D721Med (cell line): ENCODE data around the gene A2M.

Source experiments
- DNase-seq: peaks from one replicate; pipeline ENCODE4 v3.0.0; 2011; ENCODE audit warnings: low spot score; ENCODE audit not compliant: insufficient read length
- FAIRE-seq: peaks from 2 replicates; lab custom pipeline; 2011; peaks lifted over from hg19 to GRCh38; lab: Jason Lieb, UNC
- TF ChIP-seq, protein P1 (sequence below): IDR thresholded peaks from 2 replicates; pipeline ENCODE4 v1.5.1; 2012; ENCODE audit warnings: mild to moderate bottlenecking, control low read depth; ENCODE audit not compliant: insufficient read depth; ENCODE audit errors: missing control alignments

Gene A2M

DNA sequence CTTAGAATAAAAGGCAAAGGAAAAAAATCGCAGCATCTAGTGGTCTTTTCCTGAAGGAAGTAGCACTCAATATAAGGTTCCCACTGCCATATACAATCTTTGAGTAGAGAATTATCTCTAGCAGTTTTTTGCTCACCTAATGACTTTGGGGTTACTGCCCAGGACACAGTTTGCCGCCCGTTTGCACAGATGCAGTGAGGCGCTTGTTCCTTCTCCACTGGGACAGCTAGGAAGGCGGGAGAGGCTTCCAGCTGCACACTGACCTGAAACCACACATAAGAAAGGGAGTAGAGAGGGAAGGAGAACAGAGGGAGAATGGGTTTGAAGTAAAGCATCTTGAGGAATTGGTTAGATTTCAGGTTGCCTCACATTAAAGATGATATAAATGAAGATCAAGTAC lies 25.5 kb downstream of the A2M start:
- no peak for DNase-seq
- TF ChIP-seq, protein P1, sequence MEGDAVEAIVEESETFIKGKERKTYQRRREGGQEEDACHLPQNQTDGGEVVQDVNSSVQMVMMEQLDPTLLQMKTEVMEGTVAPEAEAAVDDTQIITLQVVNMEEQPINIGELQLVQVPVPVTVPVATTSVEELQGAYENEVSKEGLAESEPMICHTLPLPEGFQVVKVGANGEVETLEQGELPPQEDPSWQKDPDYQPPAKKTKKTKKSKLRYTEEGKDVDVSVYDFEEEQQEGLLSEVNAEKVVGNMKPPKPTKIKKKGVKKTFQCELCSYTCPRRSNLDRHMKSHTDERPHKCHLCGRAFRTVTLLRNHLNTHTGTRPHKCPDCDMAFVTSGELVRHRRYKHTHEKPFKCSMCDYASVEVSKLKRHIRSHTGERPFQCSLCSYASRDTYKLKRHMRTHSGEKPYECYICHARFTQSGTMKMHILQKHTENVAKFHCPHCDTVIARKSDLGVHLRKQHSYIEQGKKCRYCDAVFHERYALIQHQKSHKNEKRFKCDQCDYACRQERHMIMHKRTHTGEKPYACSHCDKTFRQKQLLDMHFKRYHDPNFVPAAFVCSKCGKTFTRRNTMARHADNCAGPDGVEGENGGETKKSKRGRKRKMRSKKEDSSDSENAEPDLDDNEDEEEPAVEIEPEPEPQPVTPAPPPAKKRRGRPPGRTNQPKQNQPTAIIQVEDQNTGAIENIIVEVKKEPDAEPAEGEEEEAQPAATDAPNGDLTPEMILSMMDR, result no peak
- no peak for FAIRE-seq

DNA sequence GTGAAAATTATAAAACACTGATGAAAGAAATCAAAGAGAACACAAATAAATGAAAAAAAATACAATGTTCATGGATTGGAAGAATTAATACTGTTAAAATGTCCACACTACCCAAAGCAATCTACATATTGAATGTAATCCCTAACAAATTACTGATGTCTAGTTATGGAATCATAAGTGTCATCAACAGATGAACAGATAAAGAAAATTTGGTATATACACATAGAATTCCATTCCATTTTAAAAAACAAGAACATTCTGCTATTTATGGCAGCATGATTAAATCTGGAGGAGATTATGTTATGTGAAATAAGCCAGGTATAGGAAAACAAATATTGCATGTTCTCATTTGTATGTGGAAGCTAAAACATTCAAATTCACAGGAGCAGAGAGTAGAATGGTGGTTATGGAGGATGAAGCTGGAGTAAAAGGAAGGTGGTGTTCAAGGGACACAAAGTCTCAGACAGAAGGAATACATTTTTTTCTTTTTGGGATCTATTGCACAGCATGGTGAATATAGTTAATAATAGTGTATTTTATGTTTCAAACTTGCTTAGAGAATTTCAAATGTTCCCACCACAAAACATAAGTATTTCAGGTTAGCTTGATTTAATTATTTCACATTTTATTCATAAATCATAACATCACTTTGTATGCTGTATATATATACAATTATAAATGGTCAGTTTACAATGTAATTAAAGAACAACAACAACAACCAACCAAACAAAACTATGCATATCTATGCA lies 28.5 kb downstream of the A2M start:
- DNase-seq (no peak), FAIRE-seq (no peak)
- TF ChIP-seq, protein P1, result no peak

DNA sequence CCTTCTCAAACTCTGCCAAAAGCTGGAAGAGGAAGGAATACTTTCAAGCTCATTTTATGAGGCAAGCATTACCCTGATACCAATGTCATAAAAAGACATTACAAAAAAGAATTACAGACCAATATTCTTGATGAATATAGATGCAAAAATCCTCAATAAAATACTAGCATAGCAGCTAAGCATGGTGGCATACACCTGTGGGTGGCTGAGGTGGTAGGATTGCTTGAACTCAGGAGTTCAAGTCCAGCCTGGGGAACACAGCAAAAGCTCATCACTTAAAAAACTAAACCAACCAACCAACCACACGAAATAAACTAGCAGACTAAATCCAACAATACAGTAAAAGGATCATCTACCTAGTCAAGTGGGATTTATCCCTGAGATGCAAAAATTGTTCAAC lies 29.6 kb downstream of the A2M start:
- FAIRE-seq (no peak), DNase-seq (no peak)
- TF ChIP-seq, protein P1, result no peak

DNA sequence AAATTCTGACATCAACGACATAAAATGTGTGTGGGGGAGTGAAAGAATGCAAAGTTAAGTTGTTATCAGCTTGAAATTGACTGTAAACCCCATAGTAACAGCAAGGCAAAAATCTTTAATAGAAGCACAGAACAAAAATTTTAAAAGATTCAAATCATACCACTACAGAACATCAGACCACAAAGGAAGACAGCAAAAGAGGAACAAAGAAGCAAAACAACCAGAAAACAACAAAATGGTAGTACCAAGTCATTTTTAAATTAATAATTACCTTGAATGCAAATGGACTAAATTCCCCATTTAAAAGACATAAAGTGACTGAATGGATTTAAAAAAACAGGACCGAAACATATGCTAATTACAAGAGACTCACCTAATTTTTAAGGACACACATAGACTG lies 31.3 kb downstream of the A2M start:
- FAIRE-seq, result no peak
- TF ChIP-seq, protein P1, result no peak
- DNase-seq, result no peak

DNA sequence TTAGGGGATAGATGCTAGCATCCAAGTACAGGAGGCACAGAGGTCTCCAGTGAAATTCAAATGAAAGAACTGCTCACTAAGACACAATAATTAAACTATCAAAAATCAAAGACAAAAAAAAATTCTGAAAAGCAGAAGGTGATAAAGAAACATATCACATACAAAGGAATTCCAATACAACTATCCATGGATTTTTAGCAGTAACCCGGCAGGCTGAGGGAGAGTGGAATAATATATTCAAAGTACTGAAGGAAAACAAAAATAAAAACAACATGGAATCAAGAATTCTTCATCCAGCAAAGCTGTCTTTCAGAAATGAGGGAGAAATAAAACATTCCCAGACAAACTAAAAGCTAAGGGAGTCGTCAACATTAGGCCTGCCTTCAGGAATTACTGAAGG lies 31.9 kb downstream of the A2M start:
- FAIRE-seq (no peak), DNase-seq (no peak)
- TF ChIP-seq, protein P1, result no peak

DNA sequence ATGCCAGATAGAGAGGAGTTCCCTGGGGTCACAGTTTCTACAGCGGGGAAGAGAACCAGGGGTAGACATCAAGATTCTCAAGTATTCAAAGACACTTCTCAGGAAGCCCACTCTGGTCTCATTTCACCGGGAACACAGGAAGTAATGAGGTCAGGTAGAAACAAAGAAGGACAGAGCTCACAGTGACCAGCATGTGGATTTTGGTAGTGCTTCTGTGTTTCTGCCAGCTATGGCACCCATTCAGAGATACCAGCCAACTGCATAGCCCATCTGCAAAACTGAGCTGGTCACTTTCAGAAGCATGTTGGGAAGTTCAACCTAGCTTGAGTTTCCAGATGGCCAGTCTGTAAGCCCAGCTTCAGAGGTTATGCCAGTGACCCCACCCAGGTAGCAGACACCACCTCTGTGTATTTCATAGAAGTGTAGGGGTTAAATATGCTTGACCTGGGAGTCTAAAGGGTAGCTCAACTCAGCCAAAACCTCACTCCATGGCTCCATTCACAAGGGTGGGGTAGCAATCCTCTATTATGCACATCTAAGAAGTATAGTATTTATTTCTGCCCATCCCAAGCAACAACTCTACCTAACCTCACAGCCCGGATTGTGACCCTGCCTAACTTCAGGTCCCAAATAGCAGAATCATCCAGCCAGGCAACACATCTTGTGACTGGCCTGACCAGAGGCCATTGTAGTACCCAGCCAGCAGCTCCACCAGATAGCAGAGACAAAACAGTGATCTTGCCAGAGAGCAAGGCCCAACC lies 33.9 kb downstream of the A2M start:
- FAIRE-seq (no peak), DNase-seq (no peak)
- TF ChIP-seq, protein P1, result no peak
